Activated CD8-positive, alpha-beta T cell treated with anti-CD3 and anti-CD28 coated beads, Interleukin-2, amount 10 ng/mL, durations not matched to agents 7 days and 5 days (primary cell): ENCODE results near the gene PANK3. TPM values are rescaled to one million over a fixed set of nuclear protein-coding genes. Genes with fewer than 3 reads are reported as not detected.

Experiments used
- microRNA-seq: library from miRNA; unstranded; fragments of <30 nt; microRNA quantifications from one replicate; pipeline ENCODE4 v1.2.0, GENCODE V29; 2022
- total RNA-seq, 2 experiments: library from RNA; stranded (reverse); gene quantifications; one replicate each; pipeline ENCODE4 v1.2.3, GENCODE V29; 2021

PANK3 gene
- total RNA-seq, 2 experiments from 2014 or later, result 57.4 to 73.0 TPM

Small RNA genes within 50 kb of the gene (microRNA-seq; reads per million reads assigned to microRNA genes)
- not detected for gene MIR103A1
- gene MIR103B1, result not detected

Other genes with a start within 250 kb of the PANK3 start
- 10 to 100 TPM; 76.4 to 81.4 TPM for gene RARS1, start 92.9 kb downstream of the PANK3 start, total RNA-seq
- gene FBLL1, start 50.1 kb downstream of the PANK3 start, total RNA-seq, result under 1 TPM; 0.21 to 0.37 TPM